Stimulated activated CD4-positive, alpha-beta T cell treated with anti-CD3 and anti-CD28 coated beads, Interleukin-1b, Interleukin-23, amount 100 ng/mL, for 24 hours (primary cell): ENCODE measurements around the gene WNT8B.
A peak's percentile ranks its signal among the peaks of the same experiment; 100 is the strongest.

Experiments
- DNase-seq, 4 experiments: peaks; one replicate each; pipeline ENCODE4 v3.0.0-alpha.2; 2020; ENCODE audit warnings: low read depth in 4 of 4, low spot score in 1 of 4

The WNT8B gene

GRCh38 chr10:100462709-100463108, at the start of gene WNT8B:
Gene WNT8B (plus strand): TSS chr10:100463009. CDS start chr10:100463169, 160 bp downstream.
- no peak for DNase-seq

- no peak for DNase-seq
These were observed 49.6 kb upstream of the WNT8B start for GRCh38 chr10:100413173-100413572.

GRCh38 chr10:100419911-100420449, 42.8 kb upstream of the WNT8B start:
- DNase-seq, result no peak

GRCh38 chr10:100427374-100427773, 35.4 kb upstream of the WNT8B start:
- DNase-seq, result no peak

GRCh38 chr10:100433253-100434240, 29.3 kb upstream of the WNT8B start:
- peak; percentile 92 to 99 (median 96) for DNase-seq

- no peak for DNase-seq
These were observed 26.6 kb upstream of the WNT8B start for GRCh38 chr10:100436255-100436654.

GRCh38 chr10:100438674-100439315, 24.0 kb upstream of the WNT8B start:
- DNase-seq, result no peak

GRCh38 chr10:100442548-100442947, 20.3 kb upstream of the WNT8B start:
- DNase-seq, result no peak

GRCh38 chr10:100446130-100446761, 16.6 kb upstream of the WNT8B start:
- no peak for DNase-seq

GRCh38 chr10:100447663-100448062, 15.1 kb upstream of the WNT8B start:
- DNase-seq, result no peak

- DNase-seq, result no peak
These were observed 13.9 kb upstream of the WNT8B start for GRCh38 chr10:100448951-100449350.

- DNase-seq, result no peak
These were observed 5.5 kb downstream of the WNT8B start for GRCh38 chr10:100468322-100468721.

GRCh38 chr10:100468978-100469377, 6.2 kb downstream of the WNT8B start:
- DNase-seq, result no peak

- DNase-seq, result no peak
These were observed 6.9 kb downstream of the WNT8B start for GRCh38 chr10:100469756-100470155.

- no peak for DNase-seq
These were observed 7.6 kb downstream of the WNT8B start for GRCh38 chr10:100470367-100470766.

GRCh38 chr10:100477970-100478369, 15.2 kb downstream of the WNT8B start:
- no peak for DNase-seq

GRCh38 chr10:100479037-100479436, 16.2 kb downstream of the WNT8B start:
- DNase-seq, result no peak

- no peak for DNase-seq
These were observed 17.2 kb downstream of the WNT8B start for GRCh38 chr10:100480002-100480401.

GRCh38 chr10:100481462-100482081, 18.8 kb downstream of the WNT8B start:
- peak; percentile 59 to 82 (median 74) for DNase-seq

GRCh38 chr10:100482181-100482833, 19.5 kb downstream of the WNT8B start:
- DNase-seq, result peak; percentile 19 to 55 (median 42)

- no peak for DNase-seq
These were observed 20.0 kb downstream of the WNT8B start for GRCh38 chr10:100482834-100483185.
